A549 (cell line): ENCODE measurements around the gene VPS35L. TPM values are rescaled to one million over a fixed set of nuclear protein-coding genes. Genes with fewer than 3 reads are reported as not detected.

Experiments used
- ATAC-seq, 2 experiments: fragments of 200-7000 bp in 1 of 2; fragments of >200 bp in 1 of 2; cut with Nextera tagmentation in 1 of 2; cut with Tn5 transposase in 1 of 2; 3 replicates each; pipeline versions ENCODE4 v1.8.0 to v1.9.1; 2018 to 2020; ENCODE audit warnings: mild to moderate bottlenecking in 1 of 2, moderate library complexity in 1 of 2
- CTCF ChIA-PET: fragments of 300-600 bp; sonication (Branson Sonifier 250); formaldehyde crosslinking; extraction: SDS; loops from one replicate; lab custom pipeline; 2021; ENCODE audit warnings: antibody characterized with exemption, inconsistent platforms; lab: Yijun Ruan, JAX
- POLR2A ChIA-PET: fragments of 350-600 bp; formaldehyde crosslinking; extraction: SDS; loops from one replicate; lab custom pipeline; 2021; ENCODE audit warnings: antibody characterized with exemption, inconsistent platforms; lab: Yijun Ruan, JAX
- DNase-seq, 2 experiments: peaks; one replicate each; pipeline versions ENCODE4 v3.0.0 to v3.0.0-alpha.2; 2011 to 2016; ENCODE audit warnings: low read depth in 1 of 2, low spot score in 1 of 2
- FAIRE-seq: peaks from 2 replicates; lab custom pipeline; 2011; peaks lifted over from hg19 to GRCh38; lab: Jason Lieb, UNC
- H3K27ac ChIP-seq, 2 experiments: fragments of >200 bp; sonication (Bioruptor Twin); formaldehyde crosslinking; 3 replicates each; pipeline ENCODE4 v1.5.1; 2016 to 2017
- H3K4me1 ChIP-seq: fragments of >200 bp; sonication (Bioruptor Twin); formaldehyde crosslinking; 3 replicates; pipeline ENCODE4 v1.6.1; 2016
- H3K4me2 ChIP-seq: fragments of >200 bp; sonication (Bioruptor Twin); formaldehyde crosslinking; 3 replicates; pipeline ENCODE4 v1.6.1; 2016
- H3K4me3 ChIP-seq: fragments of >200 bp; sonication (Bioruptor Twin); formaldehyde crosslinking; 3 replicates; pipeline ENCODE4 v1.5.1; 2016
- H3K9me3 ChIP-seq: fragments of >200 bp; sonication (Bioruptor Twin); formaldehyde crosslinking; 3 replicates; pipeline ENCODE4 v1.6.1; 2016
- CHD2 ChIP-seq: fragments of 150-350 bp; IDR thresholded peaks from 2 replicates; pipeline ENCODE4 v1.6.1; 2014; ENCODE audit warnings: low read length; ENCODE audit not compliant: partially characterized antibody
- CTCF ChIP-seq: fragments of >200 bp; sonication (Bioruptor Twin); formaldehyde crosslinking; IDR thresholded peaks from 3 replicates; pipeline ENCODE4 v1.5.1; 2016
- ELK1 ChIP-seq: fragments of 150-350 bp; IDR thresholded peaks from 2 replicates; pipeline ENCODE4 v1.6.1; 2014; ENCODE audit warnings: low read depth, mild to moderate bottlenecking, low read length
- GATA3 ChIP-seq: IDR thresholded peaks from 2 replicates; pipeline ENCODE4 v1.6.1; 2012; ENCODE audit warnings: borderline replicate concordance
- HEYL ChIP-seq: fragments of 250-450 bp; sonication (Bioruptor Pico); IDR thresholded peaks from 2 replicates; pipeline ENCODE4 v1.8.0; 2021; ENCODE audit warnings: mild to moderate bottlenecking, moderate library complexity
- HOXA7 ChIP-seq: fragments of 250-450 bp; sonication (Bioruptor Pico); IDR thresholded peaks from 2 replicates; pipeline ENCODE4 v1.5.0; 2020; ENCODE audit warnings: mild to moderate bottlenecking, moderate library complexity
- JUNB ChIP-seq: fragments of >200 bp; sonication (Bioruptor Twin); formaldehyde crosslinking; IDR thresholded peaks from 2 replicates; pipeline ENCODE4 v1.6.1; 2016
- MAFK ChIP-seq: fragments of 450-650 bp; IDR thresholded peaks from 2 replicates; pipeline ENCODE4 v1.6.1; 2014; ENCODE audit not compliant: partially characterized antibody
- MYC ChIP-seq: IDR thresholded peaks from 2 replicates; pipeline ENCODE4 v1.6.1; 2012; ENCODE audit warnings: mild to moderate bottlenecking, inconsistent platforms, low read length, improper control_type of control experiment, borderline replicate concordance
- PHF8 ChIP-seq: fragments of 200-600 bp; sonication (generic); IDR thresholded peaks from 2 replicates; pipeline ENCODE4 v1.6.1; 2016; ENCODE audit warnings: low read depth, mild to moderate bottlenecking, antibody characterized with exemption, moderate library complexity, borderline replicate concordance
- RAD21 ChIP-seq, 2 experiments: fragments of >200 bp in 1 of 2; sonication (Bioruptor Twin) in 1 of 2; formaldehyde crosslinking in 1 of 2; IDR thresholded peaks in 1 of 2; conservative IDR thresholded peaks in 1 of 2; 2 replicates in 1 of 2; 3 replicates in 1 of 2; pipeline ENCODE4 v1.6.1; 2012 to 2018; ENCODE audit warnings: inconsistent platforms in 1 of 2
- RARB ChIP-seq: fragments of 250-450 bp; sonication (Bioruptor Pico); IDR thresholded peaks from 2 replicates; pipeline ENCODE4 v1.8.0; 2021; ENCODE audit warnings: mild to moderate bottlenecking, moderate library complexity
- REST ChIP-seq: fragments of 200-600 bp; sonication (generic); IDR thresholded peaks from 2 replicates; pipeline ENCODE4 v1.6.1; 2016; ENCODE audit warnings: antibody characterized with exemption, mild to moderate bottlenecking, moderate library complexity
- RNF2 ChIP-seq: fragments of 200-600 bp; sonication (generic); IDR thresholded peaks from 2 replicates; pipeline ENCODE4 v1.6.1; 2016; ENCODE audit warnings: low read depth, mild to moderate bottlenecking, antibody characterized with exemption, moderate library complexity, borderline replicate concordance
- SMC3 ChIP-seq: fragments of >200 bp; sonication (Bioruptor Twin); formaldehyde crosslinking; IDR thresholded peaks from 3 replicates; pipeline ENCODE4 v1.6.1; 2018; ENCODE audit warnings: inconsistent platforms
- ZC3H11A ChIP-seq: fragments of 450-650 bp; IDR thresholded peaks from 2 replicates; pipeline ENCODE4 v1.6.1; 2014; ENCODE audit warnings: antibody characterized with exemption, mild to moderate bottlenecking
- WGBS: methylation state at CpG from one replicate; pipeline ENCODE4 v1.1.6; 2017; ENCODE audit errors: missing lambda C conversion rate; 5-methylcytosine and 5-hydroxymethylcytosine counted together
- polyA plus RNA-seq, 4 experiments: library from polyadenylated mRNA; depleted of rRNA in 3 of 4; stranded (reverse); fragments of >200 nt; fragmentation: RNase III in 1 of 4; extraction: RNeasy Plus Mini Kit Qiagen cat#74134 plus additional on column Dnase treatment in 1 of 4; gene quantifications; 2 replicates in 3 of 4; 3 replicates in 1 of 4; pipeline ENCODE4 v1.2.3, GENCODE V29; 2011 to 2017

Gene VPS35L
- polyA plus RNA-seq, 2 of the 4 experiments (the other 2 are of a cell fraction), result 38.4 to 47.7 TPM

- Histone ChIP-seq H3K4me3 (no peak overlapping the region), H3K4me2 (no peak overlapping the region), H3K9me3 (0 out of 3 replicates have a peak, but pooled peaks cover 5% of the 10 kb centered on the region), H3K27ac (no peak overlapping the region), H3K4me1 (no peaks in the 10 kb centered on the region)
- FAIRE-seq, result no peak
- ChIA-PET CTCF (interaction anchor here (1.2 to 1.6 kb wide), 4 partner anchors 10 to 42 kb away, joined by 3 to 4 read pairs (median 3); no protein-coding TSS in a partner anchor), POLR2A (no interaction called here)
- ATAC-seq, result no peak
- TF ChIP-seq PHF8 (no peak), REST (no peak), MAFK (peak; percentile 89), JUNB (no peak), RNF2 (no peak)
- WGBS, result 38% methylated on average over 10 of the region's 10 CpGs
- DNase-seq, result peak in 1 of 2 experiments; percentile 24
These were observed 26.7 kb downstream of the VPS35L start for GRCh38 chr16:19582050-19582831.

GRCh38 chr16:19583665-19584300 is 28.3 kb downstream of the VPS35L start:
- no peak overlapping the region for H3K4me3 ChIP-seq
- TF ChIP-seq RARB (CRISPR knock-in tag), result no peak
- no peak for TF ChIP-seq ZC3H11A
- no peak for TF ChIP-seq HOXA7 (CRISPR knock-in tag)
- no peak for TF ChIP-seq CHD2
- TF ChIP-seq RAD21 (conservative IDR thresholded peaks at IDR 0.05 in 1 of 2, IDR thresholded peaks at IDR 0.05 in 1 of 2), result peak; percentile 56 to 70
- TF ChIP-seq HEYL, result no peak
- no peak for TF ChIP-seq GATA3
- TF ChIP-seq CTCF, result peak; percentile 92
- TF ChIP-seq PHF8, result no peak
- no peak for TF ChIP-seq MYC
- TF ChIP-seq ELK1, result no peak
- TF ChIP-seq MAFK, result no peak
- TF ChIP-seq SMC3, result peak; percentile 42; the same call in 1 of the 3 replicates
- TF ChIP-seq, all 56 proteins: peak for 3
- CTCF ChIA-PET, result interaction anchor here (0.6 to 8.4 kb wide), 38 partner anchors 9 to 793 kb away, joined by 3 to 127 read pairs (median 4); partner anchors contain the start of genes GPRC5B and VPS35L
- ATAC-seq, result peak; percentile 95 to 97; a peak in 5 of 6 replicates
- POLR2A ChIA-PET, result interaction anchor here (0.6 to 1.8 kb wide), 3 partner anchors 28 to 300 kb away, joined by 3 to 7 read pairs (median 6); partner anchors contain the start of genes GPRC5B and VPS35L
- FAIRE-seq, result no peak
- Histone ChIP-seq H3K27ac (no peak overlapping the region), H3K9me3 (0 out of 3 replicates have a peak, but pooled peaks cover 5% of the 10 kb centered on the region), H3K4me2 (no peak overlapping the region), H3K4me1 (no peaks in the 10 kb centered on the region)
- peak; percentile 30 to 68 for DNase-seq
- whole genome bisulfite sequencing, result 42% methylated on average over 5 of the region's 5 CpGs
